Ovary (tissue), 3 donors: ENCODE data around the gene TULP4.

Source experiments
- CTCF ChIP-seq, 3 donors: fragments of 450-650 bp in 2 of 3; fragments of 200-600 bp in 1 of 3; IDR thresholded peaks; one replicate each; pipeline versions ENCODE4 v1.5.1 to v1.8.0; 2016 to 2022; ENCODE audit warnings: antibody characterized with exemption in 3 of 3, mild to moderate bottlenecking in 1 of 3
- POLR2A ChIP-seq: fragments of 450-650 bp; IDR thresholded peaks from one replicate; pipeline ENCODE4 v1.6.1; 2017; ENCODE audit warnings: antibody characterized with exemption, mild to moderate bottlenecking, moderate library complexity
- donor health status: DM: no; HTN: no; CAD: no.

GRCh38 chr6:158373214-158373613, 60.9 kb downstream of the TULP4 start:
- TF ChIP-seq CTCF (IDR thresholded peaks at IDR 0.05) (no peak), POLR2A (no peak)
